Effector CD4-positive, alpha-beta T cell (primary cell): ENCODE data around the gene SLC7A10.
"Not testable (repeated sequence)": the region's sequence is repeated elsewhere in the genome, so short reads cannot be mapped to it uniquely, and the experiment has no call there.

Experiments
- DNase-seq: peaks from one replicate; pipeline ENCODE4 v3.0.0-alpha.2; 2020

The SLC7A10 gene

DNA sequence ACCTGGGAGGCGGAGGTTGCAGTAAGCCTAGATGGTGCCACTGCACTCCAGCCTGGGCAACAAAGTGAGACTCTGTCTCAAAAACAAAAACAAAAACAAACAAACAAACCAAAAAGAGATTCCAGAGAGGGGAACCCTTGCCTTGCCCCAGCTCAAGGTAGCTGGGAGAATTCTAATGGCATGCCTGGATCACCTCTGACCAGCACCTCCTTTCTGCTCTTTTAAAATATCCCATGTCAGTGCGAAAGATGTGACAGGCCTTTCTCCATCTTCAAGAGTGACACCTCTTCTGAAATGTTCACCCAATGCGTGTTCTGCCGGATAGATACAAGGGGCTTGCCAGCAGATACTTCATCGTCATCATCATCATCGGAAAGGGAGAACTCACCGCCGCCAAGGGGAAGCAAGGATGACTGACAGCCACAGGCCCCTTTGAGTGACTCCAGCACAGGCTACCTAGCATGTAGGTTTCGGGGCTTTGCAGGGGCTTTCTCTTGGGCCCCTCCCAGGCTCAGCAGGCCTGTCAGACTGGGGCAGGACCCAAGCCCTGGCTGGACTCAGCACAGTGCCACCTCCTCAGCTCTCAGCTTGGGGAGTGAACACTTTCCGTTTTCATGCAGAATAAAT is 50.4 kb downstream of the SLC7A10 start:
- no peak for DNase-seq

DNA sequence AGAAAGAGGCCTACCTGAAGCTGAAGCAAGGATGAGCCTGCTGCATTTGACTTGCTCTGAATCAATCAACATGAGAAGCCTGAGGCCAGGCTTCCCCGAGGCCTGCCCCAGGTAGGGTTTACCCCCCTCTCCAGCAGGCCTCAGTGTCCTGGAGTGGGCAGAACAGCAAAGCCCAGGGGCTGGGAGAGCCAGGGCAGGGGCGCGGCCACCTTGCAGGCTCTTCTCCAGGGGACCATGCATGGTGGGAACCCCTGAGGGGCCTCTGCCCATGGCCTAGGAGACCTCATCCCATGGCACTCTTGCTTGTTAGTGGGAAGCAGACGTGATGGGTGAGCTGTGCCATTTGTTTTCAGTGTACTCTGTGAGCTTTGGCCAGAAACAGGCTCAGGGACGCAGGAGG is 51.5 kb downstream of the SLC7A10 start:
- DNase-seq: no peak

DNA sequence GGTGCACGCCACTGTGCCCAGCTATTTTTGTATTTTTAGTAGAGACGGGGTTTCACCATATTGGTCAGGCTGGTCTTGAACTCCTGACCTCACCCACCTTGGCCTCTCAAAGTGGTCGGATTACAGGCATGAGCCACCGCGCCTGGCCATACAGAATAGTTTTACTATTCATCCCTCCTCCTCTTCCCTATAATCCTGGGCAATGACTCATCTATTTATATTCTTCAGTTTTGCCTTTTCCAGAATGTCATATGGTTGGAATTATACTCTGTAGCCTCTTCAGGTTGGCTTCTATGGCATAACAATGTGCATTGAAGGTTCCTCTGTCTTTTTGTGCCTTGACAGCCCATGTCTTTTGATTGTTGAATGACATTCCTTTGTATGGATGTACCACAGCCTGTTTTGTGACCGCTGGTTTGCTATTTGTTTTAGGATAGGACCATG is 53.7 kb downstream of the SLC7A10 start:
- no peak for DNase-seq

- no peak for DNase-seq
These were observed 54.3 kb downstream of the SLC7A10 start for GRCh38 chr19:33171222-33171795.

GRCh38 chr19:33168528-33168927 is 57.1 kb downstream of the SLC7A10 start:
- DNase-seq: no peak

DNA sequence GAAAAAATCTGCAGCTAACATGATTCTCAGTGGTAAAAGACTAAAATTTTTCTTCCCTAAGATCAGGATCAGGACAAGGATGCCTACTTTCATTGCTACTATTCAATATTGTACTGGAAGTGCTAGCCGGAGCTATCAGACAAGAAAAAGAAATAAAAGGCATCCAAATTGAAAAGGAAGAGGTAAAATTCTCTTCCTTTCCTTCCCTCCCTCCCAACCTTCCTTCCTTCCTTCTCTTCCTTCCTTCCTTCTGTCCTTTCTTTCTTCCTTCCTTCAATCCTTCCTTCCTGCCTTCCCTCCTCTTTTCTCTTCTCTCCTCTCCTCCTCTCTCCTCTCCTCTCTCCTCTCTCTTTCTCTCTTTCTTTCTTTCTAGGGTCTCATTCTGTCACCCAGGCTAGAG is 58.2 kb downstream of the SLC7A10 start:
- DNase-seq: no peak

DNA sequence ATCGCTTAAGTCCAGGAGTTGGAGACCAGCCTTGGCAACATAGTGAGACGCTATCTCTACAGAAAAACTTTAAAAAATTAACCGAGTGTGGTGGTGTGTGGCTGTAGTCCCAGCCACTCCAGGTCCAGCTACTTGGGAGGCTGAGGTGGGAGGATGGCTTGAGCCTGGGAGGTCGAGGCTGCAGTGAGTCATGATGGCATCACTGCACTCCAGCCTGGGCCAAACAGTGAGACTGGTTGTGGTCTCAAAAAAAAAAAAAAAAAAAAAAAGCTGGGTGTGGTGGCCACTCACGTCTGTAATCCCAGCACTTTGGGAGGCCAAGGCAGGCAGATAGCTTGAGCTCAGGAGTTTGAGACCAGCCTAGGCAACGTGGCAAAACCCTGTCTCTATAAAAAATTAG is 59.6 kb downstream of the SLC7A10 start:
- DNase-seq: not testable (repeated sequence)

DNA sequence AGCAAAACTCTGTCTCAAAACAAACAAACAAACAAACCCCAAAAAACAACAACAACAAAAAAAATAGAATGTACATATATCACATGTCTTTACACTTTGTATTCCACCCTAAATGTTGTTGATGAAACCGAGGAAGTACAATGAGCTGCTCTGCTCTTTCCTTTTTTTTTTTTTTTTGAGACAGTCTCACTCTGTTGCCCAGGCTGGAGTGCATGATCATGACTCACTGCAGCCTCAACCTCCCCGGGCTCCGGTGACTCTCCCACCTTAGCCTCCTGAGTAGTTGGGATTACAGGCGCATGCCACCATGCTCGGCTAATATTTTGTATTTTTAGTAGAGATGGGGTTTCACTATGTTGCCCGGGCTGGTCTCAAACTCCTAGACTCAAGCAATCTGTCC is 62.2 kb downstream of the SLC7A10 start:
- no peak for DNase-seq

DNA sequence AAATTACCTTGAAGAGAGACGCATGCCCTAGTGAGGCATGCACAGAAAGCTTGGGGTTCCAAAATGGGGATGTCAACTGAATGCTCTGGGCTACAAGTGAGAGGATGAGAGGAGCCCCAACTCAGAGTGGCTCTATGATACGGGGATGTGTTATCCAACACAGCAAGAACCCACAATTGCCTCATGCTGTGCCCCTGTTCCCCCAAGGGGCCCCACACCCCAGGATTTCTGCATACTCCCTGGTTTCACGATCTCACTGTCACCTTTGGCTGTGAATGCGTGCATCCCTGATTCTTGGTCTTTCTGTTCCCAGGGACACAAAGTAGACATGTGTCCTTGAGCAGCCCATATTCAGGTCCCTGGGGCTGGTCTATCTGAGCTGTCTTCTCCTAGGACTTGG is 64.4 kb downstream of the SLC7A10 start:
- no peak for DNase-seq

DNA sequence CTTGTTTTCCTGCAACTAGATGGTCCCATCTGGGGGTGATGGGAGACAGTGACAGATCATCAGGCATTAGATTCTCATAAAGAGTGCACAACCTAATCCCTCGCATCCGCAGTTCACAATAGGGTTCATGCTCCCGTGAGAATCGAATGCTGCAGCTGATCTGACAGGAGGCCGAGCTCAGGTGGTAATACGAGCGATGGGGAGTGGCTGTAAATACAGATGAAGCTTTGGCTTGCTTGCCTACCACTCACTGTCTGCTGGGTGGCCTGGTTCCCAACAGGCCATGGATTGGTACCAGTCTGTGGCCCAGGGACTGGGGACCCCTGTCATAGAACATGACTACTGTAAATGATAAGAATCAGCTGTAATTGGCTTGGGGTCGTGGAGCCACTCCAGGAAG is 65.8 kb downstream of the SLC7A10 start:
- no peak for DNase-seq

- DNase-seq: no peak
These were observed 66.5 kb downstream of the SLC7A10 start for GRCh38 chr19:33159149-33159548.
